Esophagus muscularis mucosa (tissue), 3 donors: ENCODE measurements around the gene ABCC9.

Experiments
- CTCF ChIP-seq, 3 experiments: fragments of 200-600 bp in 2 of 3; fragments of 450-650 bp in 1 of 3; sonication (generic) in 2 of 3; IDR thresholded peaks; one replicate each; pipeline ENCODE4 v1.5.1; 2017 to 2019; ENCODE audit warnings: antibody characterized with exemption in 3 of 3, mild to moderate bottlenecking in 2 of 3, moderate library complexity in 1 of 3
- POLR2AphosphoS5 ChIP-seq, 2 donors: sonication (generic); formaldehyde crosslinking; IDR thresholded peaks; one replicate each; pipeline ENCODE4 v1.6.1; 2017; ENCODE audit warnings: antibody characterized with exemption in 2 of 2

DNA sequence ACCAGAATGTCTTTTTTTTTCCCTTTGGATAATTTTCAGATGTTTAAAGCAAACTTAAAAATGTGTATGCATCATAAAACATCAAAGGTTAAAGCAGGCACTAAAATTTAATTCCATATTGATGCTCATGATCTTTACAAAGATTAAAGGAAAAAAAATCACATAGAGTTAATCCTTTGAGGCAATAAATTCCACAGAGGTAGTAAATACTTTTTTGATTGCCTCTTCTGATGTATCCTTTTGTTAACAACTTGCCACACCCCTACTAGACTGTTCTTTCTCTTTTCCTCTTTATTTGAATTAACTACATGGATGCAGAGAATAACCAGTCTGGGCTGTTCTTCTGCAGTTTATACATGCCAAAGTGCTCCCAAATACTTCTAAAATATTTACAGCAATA is 121.5 kb downstream of the ABCC9 start:
- no peak for TF ChIP-seq CTCF (IDR thresholded peaks at IDR 0.05)
- no peak for TF ChIP-seq POLR2AphosphoS5 (IDR thresholded peaks at IDR 0.05)
